SK-N-DZ (cell line): Measurements from ENCODE around the gene ANP32E. TPM values are rescaled to one million over a fixed set of nuclear protein-coding genes. Genes with fewer than 3 reads are reported as not detected.
A peak's percentile ranks its signal among the peaks of the same experiment; 100 is the strongest.

Experiments used
- DNase-seq: peaks from one replicate; pipeline ENCODE4 v3.0.0-alpha.2; 2015; ENCODE audit warnings: low spot score
- polyA plus RNA-seq, 2 experiments: library from polyadenylated mRNA; depleted of rRNA; stranded (reverse); fragments of >200 nt; gene quantifications; 2 replicates each; pipeline ENCODE4 v1.2.3, GENCODE V29; 2014

ANP32E gene
- polyA plus RNA-seq (2014; cell fraction: cytosol; rRNA removed) = 113 and 124 TPM in 2 replicates
- 46.3 and 57.7 TPM in 2 replicates for polyA plus RNA-seq (2014; cell fraction: nucleus; rRNA removed)

GRCh38 chr1:150235852-150236613 lies at the start of gene ANP32E:
TSS of gene ANP32E (minus strand) at chr1:150236112. CDS start at chr1:150235786, 326 bp downstream.
- DNase-seq = peak; percentile 100

GRCh38 chr1:150283260-150283659 lies 47.3 kb upstream of the ANP32E start:
- DNase-seq = no peak

- DNase-seq = no peak
Measured at GRCh38 chr1:150282558-150282958, 46.6 kb upstream of the ANP32E start.

- DNase-seq = peak; percentile 100
Measured at GRCh38 chr1:150281758-150282557, 46.0 kb upstream of the ANP32E start, which contains the start of gene CIART. TSS of gene CIART (plus strand) at chr1:150282554. CDS start at chr1:150283268, 714 bp downstream.

GRCh38 chr1:150281221-150281757 lies 45.4 kb upstream of the ANP32E start:
- peak; percentile 76 for DNase-seq

GRCh38 chr1:150280138-150280707 lies 44.3 kb upstream of the ANP32E start:
- DNase-seq = no peak

- no peak for DNase-seq
Measured at GRCh38 chr1:150273311-150273710, 37.4 kb upstream of the ANP32E start.

- DNase-seq = no peak
Measured at GRCh38 chr1:150271291-150271959, 35.5 kb upstream of the ANP32E start.

GRCh38 chr1:150269451-150269850 lies 33.5 kb upstream of the ANP32E start:
- DNase-seq = no peak

- peak; percentile 98 for DNase-seq
Measured at GRCh38 chr1:150268705-150269403, 32.9 kb upstream of the ANP32E start, which contains the start of gene APH1A. TSS of gene APH1A (minus strand) at chr1:150269016. CDS start at chr1:150268810, 206 bp downstream.

- DNase-seq = no peak
Measured at GRCh38 chr1:150268340-150268704, 32.4 kb upstream of the ANP32E start.

GRCh38 chr1:150267896-150268295 lies 32.0 kb upstream of the ANP32E start:
- no peak for DNase-seq

- DNase-seq = no peak
Measured at GRCh38 chr1:150263549-150263948, 27.6 kb upstream of the ANP32E start.

- DNase-seq = no peak
Measured at GRCh38 chr1:150262388-150263320, 26.7 kb upstream of the ANP32E start.

- no peak for DNase-seq
Measured at GRCh38 chr1:150261367-150261766, 25.5 kb upstream of the ANP32E start.

GRCh38 chr1:150259758-150260669 lies 24.1 kb upstream of the ANP32E start:
- DNase-seq = peak; percentile 44

GRCh38 chr1:150259217-150259616 lies 23.3 kb upstream of the ANP32E start:
- DNase-seq = no peak
